ENCODE data around the gene FGF22. TPM values are rescaled to one million over a fixed set of nuclear protein-coding genes. Genes with fewer than 3 reads are reported as not detected.

FGF22 gene
- polyA plus RNA-seq, 2 of the 4 experiments (the other 2 are of a cell fraction) = 0.13 to 1.0 TPM

DNA sequence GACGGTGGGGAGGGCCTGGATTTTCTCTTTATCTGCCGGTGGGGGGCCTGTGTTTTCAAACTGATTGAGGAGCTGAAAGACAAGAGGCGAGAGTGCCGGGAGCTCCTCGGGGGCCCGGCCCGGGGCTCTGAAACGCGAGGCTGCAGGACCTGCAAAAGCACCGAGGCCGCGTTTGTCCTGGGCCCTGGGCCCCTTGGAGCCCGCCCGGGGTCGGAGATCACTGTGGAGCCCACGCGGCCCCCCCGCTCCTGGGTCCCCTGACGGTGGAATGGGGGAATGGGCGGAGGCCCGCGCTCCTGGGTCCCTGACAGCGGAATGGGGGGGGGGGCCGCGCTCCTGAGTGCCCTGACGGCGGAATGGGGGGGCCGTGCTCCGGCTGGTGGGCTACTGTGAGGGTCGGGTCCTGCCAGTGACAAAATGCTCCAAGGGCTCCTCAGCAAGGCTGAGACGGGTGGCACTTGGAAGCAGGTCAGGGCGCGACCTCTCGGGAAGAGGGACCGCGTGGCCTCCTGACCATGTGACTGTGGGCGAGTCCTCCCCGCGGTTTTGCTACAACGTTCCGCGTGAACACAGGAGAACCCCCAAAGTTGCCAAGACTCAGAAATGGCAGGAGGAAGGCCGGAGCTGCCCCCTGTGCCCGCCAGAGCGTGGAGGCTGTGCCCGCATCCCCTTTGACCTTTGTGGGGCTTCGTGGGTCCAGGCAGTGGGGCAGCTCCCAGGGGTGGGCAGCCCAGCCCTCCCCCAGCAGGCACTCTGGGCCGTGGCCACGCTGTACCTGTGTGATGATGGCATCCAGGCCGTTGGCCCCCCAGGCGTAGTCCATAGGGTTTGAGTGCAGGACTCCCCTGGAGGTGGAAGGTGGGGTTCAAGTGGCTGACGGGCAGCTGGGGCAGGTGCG lies 9.5 kb downstream of the FGF22 start (continued):
- TF ChIP-seq CBX8 (IDR thresholded peaks at IDR 0.05) = no peak

GRCh38 chr19:650121-650520 lies 10.4 kb downstream of the FGF22 start:
- no peak for DNase-seq (ENCODE audit: low read depth in 1 of 2, low spot score in 1 of 2)
- TF ChIP-seq KDM5A (IDR thresholded peaks at IDR 0.05) (no peak), ELK1 (IDR thresholded peaks at IDR 0.05; ENCODE audit: low read depth, low read length) (no peak), EHF (CRISPR knock-in tag; IDR thresholded peaks at IDR 0.05) (no peak), CHD2 (IDR thresholded peaks at IDR 0.05; ENCODE audit: low read length, partially characterized antibody) (no peak), HOXB5 (CRISPR knock-in tag; IDR thresholded peaks at IDR 0.05) (no peak), HEYL (CRISPR knock-in tag; IDR thresholded peaks at IDR 0.05) (no peak), NR3C1 (IDR thresholded peaks at IDR 0.05) (no peak), JUNB (IDR thresholded peaks at IDR 0.05) (no peak), JUN (IDR thresholded peaks at IDR 0.05) (no peak), HOXB13 (CRISPR knock-in tag; IDR thresholded peaks at IDR 0.05; ENCODE audit: low read depth) (no peak), HDAC2 (IDR thresholded peaks at IDR 0.05) (no peak), ZC3H11A (IDR thresholded peaks at IDR 0.05) (no peak), BCL3 (IDR thresholded peaks at IDR 0.05) (no peak), NFE2L2 (conservative IDR thresholded peaks at IDR 0.05; ENCODE audit: low read length) (no peak)
- TF ChIP-seq, protein P1, sequence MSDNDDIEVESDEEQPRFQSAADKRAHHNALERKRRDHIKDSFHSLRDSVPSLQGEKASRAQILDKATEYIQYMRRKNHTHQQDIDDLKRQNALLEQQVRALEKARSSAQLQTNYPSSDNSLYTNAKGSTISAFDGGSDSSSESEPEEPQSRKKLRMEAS (IDR thresholded peaks at IDR 0.05) = no peak
- TF ChIP-seq, protein P2, sequence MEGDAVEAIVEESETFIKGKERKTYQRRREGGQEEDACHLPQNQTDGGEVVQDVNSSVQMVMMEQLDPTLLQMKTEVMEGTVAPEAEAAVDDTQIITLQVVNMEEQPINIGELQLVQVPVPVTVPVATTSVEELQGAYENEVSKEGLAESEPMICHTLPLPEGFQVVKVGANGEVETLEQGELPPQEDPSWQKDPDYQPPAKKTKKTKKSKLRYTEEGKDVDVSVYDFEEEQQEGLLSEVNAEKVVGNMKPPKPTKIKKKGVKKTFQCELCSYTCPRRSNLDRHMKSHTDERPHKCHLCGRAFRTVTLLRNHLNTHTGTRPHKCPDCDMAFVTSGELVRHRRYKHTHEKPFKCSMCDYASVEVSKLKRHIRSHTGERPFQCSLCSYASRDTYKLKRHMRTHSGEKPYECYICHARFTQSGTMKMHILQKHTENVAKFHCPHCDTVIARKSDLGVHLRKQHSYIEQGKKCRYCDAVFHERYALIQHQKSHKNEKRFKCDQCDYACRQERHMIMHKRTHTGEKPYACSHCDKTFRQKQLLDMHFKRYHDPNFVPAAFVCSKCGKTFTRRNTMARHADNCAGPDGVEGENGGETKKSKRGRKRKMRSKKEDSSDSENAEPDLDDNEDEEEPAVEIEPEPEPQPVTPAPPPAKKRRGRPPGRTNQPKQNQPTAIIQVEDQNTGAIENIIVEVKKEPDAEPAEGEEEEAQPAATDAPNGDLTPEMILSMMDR (IDR thresholded peaks at IDR 0.05) = no peak
- no peak overlapping the region for H3K4me2 ChIP-seq
- FAIRE-seq = no peak
- ChIA-PET CTCF (interaction anchor here (1.5 kb wide), 1 partner anchor 65 kb away, joined by 4 read pairs; no protein-coding TSS in a partner anchor), POLR2A (no interaction called here)
- no peak overlapping the region for H3K27ac ChIP-seq
- no peaks in the 10 kb centered on the region for H3K9me3 ChIP-seq
- no peaks in the 10 kb centered on the region for H3K4me1 ChIP-seq
- WGBS (ENCODE audit: missing lambda C conversion rate) = 90% methylated on average over 7 of the region's 11 CpGs
- ATAC-seq = no peak
- no peak overlapping the region for H3K4me3 ChIP-seq

DNA sequence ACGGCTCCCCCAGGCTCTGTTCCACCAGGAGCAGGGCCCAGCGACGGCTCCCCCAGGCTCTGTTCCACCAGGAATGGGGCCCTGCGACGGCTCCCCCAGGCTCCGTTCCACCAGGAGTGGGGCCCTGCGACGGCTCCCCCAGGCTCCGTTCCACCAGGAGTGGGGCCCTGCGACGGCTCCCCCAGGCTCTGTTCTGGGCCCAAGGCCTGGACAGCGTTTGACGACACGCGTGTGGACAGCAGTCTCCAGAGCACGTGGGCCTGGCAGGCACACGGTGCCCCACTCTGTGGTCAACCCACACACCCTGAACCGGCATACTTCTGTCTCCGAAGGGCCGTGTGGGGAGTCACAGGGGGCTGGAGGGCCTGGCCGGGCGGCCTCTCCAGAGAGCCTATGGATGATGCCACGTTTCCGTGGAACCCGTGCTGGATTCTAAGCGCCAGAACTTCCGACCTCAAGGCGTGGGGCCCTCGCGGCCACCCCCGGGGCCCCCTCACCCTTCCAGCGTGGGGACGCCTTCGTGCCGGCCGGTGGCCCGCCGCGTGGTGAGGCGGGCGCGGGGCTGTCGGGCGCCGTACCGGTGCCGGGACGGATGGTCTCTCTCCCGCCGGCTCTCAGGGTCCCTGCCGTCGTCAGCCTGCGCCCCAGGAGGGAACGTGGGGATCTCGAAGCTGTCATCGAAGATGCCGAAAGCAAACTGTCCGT lies 11.6 kb downstream of the FGF22 start:
- Histone ChIP-seq H3K9me3 (no peaks in the 10 kb centered on the region), H3K4me2 (no peak overlapping the region), H3K27ac (no peak overlapping the region), H3K4me1 (no peaks in the 10 kb centered on the region), H3K4me3 (no peak overlapping the region)
- no peak for DNase-seq (ENCODE audit: low read depth in 1 of 2, low spot score in 1 of 2)
- no peak for FAIRE-seq
- POLR2A ChIA-PET = no interaction called here
- 98% methylated on average over 29 of the region's 58 CpGs for WGBS (ENCODE audit: missing lambda C conversion rate)
- no peak for ATAC-seq
- CTCF ChIA-PET = interaction anchor here (0.6 to 1.5 kb wide), 2 partner anchors 67 to 135 kb away, joined by 4 read pairs; no protein-coding TSS in a partner anchor
- TF ChIP-seq PBX3 (IDR thresholded peaks at IDR 0.05) (no peak), FOXS1 (CRISPR knock-in tag; IDR thresholded peaks at IDR 0.05) (no peak), RARB (CRISPR knock-in tag; IDR thresholded peaks at IDR 0.05) (no peak), SMC3 (IDR thresholded peaks at IDR 0.05) (no peak), TFCP2L1 (CRISPR knock-in tag; IDR thresholded peaks at IDR 0.05) (no peak), CBX8 (IDR thresholded peaks at IDR 0.05) (no peak), ZNF302 (CRISPR knock-in tag; IDR thresholded peaks at IDR 0.05) (no peak), CHD4 (IDR thresholded peaks at IDR 0.05; ENCODE audit: borderline replicate concordance) (no peak), HOXB5 (CRISPR knock-in tag; IDR thresholded peaks at IDR 0.05) (no peak), CHD2 (IDR thresholded peaks at IDR 0.05; ENCODE audit: low read length, partially characterized antibody) (no peak), HEYL (CRISPR knock-in tag; IDR thresholded peaks at IDR 0.05) (no peak), RCOR1 (IDR thresholded peaks at IDR 0.05; ENCODE audit: low read depth, low read length) (no peak)
- TF ChIP-seq, protein P3, sequence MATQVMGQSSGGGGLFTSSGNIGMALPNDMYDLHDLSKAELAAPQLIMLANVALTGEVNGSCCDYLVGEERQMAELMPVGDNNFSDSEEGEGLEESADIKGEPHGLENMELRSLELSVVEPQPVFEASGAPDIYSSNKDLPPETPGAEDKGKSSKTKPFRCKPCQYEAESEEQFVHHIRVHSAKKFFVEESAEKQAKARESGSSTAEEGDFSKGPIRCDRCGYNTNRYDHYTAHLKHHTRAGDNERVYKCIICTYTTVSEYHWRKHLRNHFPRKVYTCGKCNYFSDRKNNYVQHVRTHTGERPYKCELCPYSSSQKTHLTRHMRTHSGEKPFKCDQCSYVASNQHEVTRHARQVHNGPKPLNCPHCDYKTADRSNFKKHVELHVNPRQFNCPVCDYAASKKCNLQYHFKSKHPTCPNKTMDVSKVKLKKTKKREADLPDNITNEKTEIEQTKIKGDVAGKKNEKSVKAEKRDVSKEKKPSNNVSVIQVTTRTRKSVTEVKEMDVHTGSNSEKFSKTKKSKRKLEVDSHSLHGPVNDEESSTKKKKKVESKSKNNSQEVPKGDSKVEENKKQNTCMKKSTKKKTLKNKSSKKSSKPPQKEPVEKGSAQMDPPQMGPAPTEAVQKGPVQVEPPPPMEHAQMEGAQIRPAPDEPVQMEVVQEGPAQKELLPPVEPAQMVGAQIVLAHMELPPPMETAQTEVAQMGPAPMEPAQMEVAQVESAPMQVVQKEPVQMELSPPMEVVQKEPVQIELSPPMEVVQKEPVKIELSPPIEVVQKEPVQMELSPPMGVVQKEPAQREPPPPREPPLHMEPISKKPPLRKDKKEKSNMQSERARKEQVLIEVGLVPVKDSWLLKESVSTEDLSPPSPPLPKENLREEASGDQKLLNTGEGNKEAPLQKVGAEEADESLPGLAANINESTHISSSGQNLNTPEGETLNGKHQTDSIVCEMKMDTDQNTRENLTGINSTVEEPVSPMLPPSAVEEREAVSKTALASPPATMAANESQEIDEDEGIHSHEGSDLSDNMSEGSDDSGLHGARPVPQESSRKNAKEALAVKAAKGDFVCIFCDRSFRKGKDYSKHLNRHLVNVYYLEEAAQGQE (IDR thresholded peaks at IDR 0.05) = no peak
